HCT116 (cell line): Measurements from ENCODE around the gene SPP2. TPM values are rescaled to one million over a fixed set of nuclear protein-coding genes. Genes with fewer than 3 reads are reported as not detected.

Source experiments
- ATAC-seq: fragments of 200-7000 bp; cut with Tn5 transposase; 2 replicates; pipeline ENCODE4 v1.9.1; 2020; ENCODE audit warnings: mild to moderate bottlenecking, moderate library complexity
- BruUV-seq: library from RNA; stranded (reverse); fragments of 400-500 nt; replicated peaks from 2 replicates; lab custom pipeline; 2021; lab: Mats Ljungman, UMichigan
- CTCF ChIA-PET: fragments of 300-600 bp; sonication (Branson Sonifier 250); formaldehyde crosslinking; loops from one replicate; lab custom pipeline; 2021; ENCODE audit warnings: antibody characterized with exemption; lab: Charles Lee
- POLR2A ChIA-PET: fragments of 300-600, 350-600 bp; sonication (Branson Sonifier 250); formaldehyde crosslinking; loops from one replicate; lab custom pipeline; 2021; ENCODE audit warnings: antibody characterized with exemption; lab: Charles Lee
- RAD21 ChIA-PET, 2 experiments: fragments of 300-600 bp; sonication (Branson Sonifier 250); formaldehyde crosslinking; loops; one replicate each; lab custom pipeline; 2023; ENCODE audit warnings: low total read pairs in 2 of 2; ENCODE audit not compliant: uncharacterized antibody in 2 of 2, unreplicated experiment in 2 of 2, low non-redundant PET in 1 of 2; lab: Charles Lee
- DNase-seq: peaks from one replicate; pipeline ENCODE4 v3.0.0-alpha.2; 2010; ENCODE audit warnings: low read depth, low spot score
- H2AFZ ChIP-seq: fragments of 200-600 bp; shearing (Covaris generic), sonication (generic); 2 replicates; pipeline ENCODE4 v1.6.1; 2017; ENCODE audit warnings: low read depth, mixed run types, mixed read lengths, antibody characterized with exemption, low read length; ENCODE audit not compliant: poor library complexity, severe bottlenecking
- H3K27ac ChIP-seq: 2 replicates; pipeline ENCODE4 v1.5.1; 2012; ENCODE audit warnings: low read depth, low read length
- H3K27me3 ChIP-seq: fragments of 200-600 bp; sonication (generic); 2 replicates; pipeline ENCODE4 v1.6.1; 2016; ENCODE audit warnings: mixed run types, low read length, mixed read lengths; ENCODE audit not compliant: insufficient read depth
- H3K36me3 ChIP-seq, 2 experiments: fragments of 200-500 bp in 1 of 2; fragments of 200-600 bp in 1 of 2; sonication (Bioruptor generic) in 1 of 2; sonication (generic) in 1 of 2; 2 replicates each; pipeline versions ENCODE4 v1.5.1 to v1.6.1; 2014 to 2016; ENCODE audit warnings: low read length in 2 of 2, inconsistent platforms in 1 of 2, mixed read lengths in 1 of 2, mixed run types in 1 of 2; ENCODE audit not compliant: insufficient read depth in 2 of 2, control insufficient read depth in 1 of 2
- H3K4me1 ChIP-seq, 2 experiments: fragments of 200-600 bp in 1 of 2; sonication (generic) in 1 of 2; 2 replicates each; pipeline versions ENCODE4 v1.5.1 to v1.6.1; 2012 to 2017; ENCODE audit warnings: low read length in 2 of 2, inconsistent platforms in 1 of 2, mild to moderate bottlenecking in 1 of 2, mixed read lengths in 1 of 2, mixed run types in 1 of 2, moderate library complexity in 1 of 2; ENCODE audit not compliant: insufficient read depth in 2 of 2, control insufficient read depth in 1 of 2
- H3K4me2 ChIP-seq: fragments of 200-600 bp; sonication (generic); 2 replicates; pipeline ENCODE4 v1.6.1; 2017; ENCODE audit warnings: mixed run types, low read length, mixed read lengths
- H3K4me3 ChIP-seq, 2 experiments: fragments of 200-600 bp in 1 of 2; sonication (generic) in 1 of 2; replicated peaks in 1 of 2; 2 replicates each; pipeline ENCODE4 v1.5.1; 2011 to 2016; ENCODE audit warnings: low read length in 2 of 2, control low read depth in 1 of 2, low read depth in 1 of 2, mild to moderate bottlenecking in 1 of 2, mixed read lengths in 1 of 2, mixed run types in 1 of 2
- H3K79me2 ChIP-seq: fragments of 200-600 bp; sonication (generic); 2 replicates; pipeline ENCODE4 v1.6.1; 2017; ENCODE audit warnings: mild to moderate bottlenecking, mixed run types, low read length, moderate library complexity, mixed read lengths; ENCODE audit not compliant: insufficient read depth
- H3K9ac ChIP-seq: fragments of 200-600 bp; sonication (generic); 2 replicates; pipeline ENCODE4 v1.6.1; 2016; ENCODE audit warnings: low read length, mixed read lengths
- H3K9me2 ChIP-seq: fragments of 200-600 bp; sonication (generic), shearing (Covaris generic); 2 replicates; pipeline ENCODE4 v1.6.1; 2017; ENCODE audit warnings: mixed run types, mild to moderate bottlenecking, moderate library complexity; ENCODE audit not compliant: insufficient read depth
- H3K9me3 ChIP-seq, 2 experiments: fragments of 200-500 bp in 1 of 2; fragments of 200-600 bp in 1 of 2; sonication (Bioruptor generic) in 1 of 2; sonication (generic) in 1 of 2; 2 replicates each; pipeline ENCODE4 v1.6.1; 2014 to 2017; ENCODE audit warnings: low read length in 2 of 2, mixed read lengths in 2 of 2, inconsistent platforms in 1 of 2, low read depth in 1 of 2, mild to moderate bottlenecking in 1 of 2, mixed run types in 1 of 2, moderate library complexity in 1 of 2; ENCODE audit not compliant: control insufficient read depth in 1 of 2, insufficient read depth in 1 of 2
- H4K20me1 ChIP-seq: fragments of 200-600 bp; sonication (generic), shearing (Covaris generic); 2 replicates; pipeline ENCODE4 v1.6.1; 2017; ENCODE audit warnings: mixed run types, mild to moderate bottlenecking, moderate library complexity; ENCODE audit not compliant: insufficient read depth
- CBX3 ChIP-seq: IDR thresholded peaks from 2 replicates; pipeline ENCODE4 v1.6.1; 2012; ENCODE audit warnings: low read depth
- ELF1 ChIP-seq: IDR thresholded peaks from 2 replicates; pipeline ENCODE4 v1.6.1; 2012; ENCODE audit warnings: low read depth, borderline replicate concordance
- EZH2 ChIP-seq: fragments of 200-600 bp; sonication (generic); IDR thresholded peaks from 2 replicates; pipeline ENCODE4 v1.6.1; 2017; ENCODE audit warnings: antibody characterized with exemption, mixed run types
- POLR2A ChIP-seq: IDR thresholded peaks from 2 replicates; pipeline ENCODE4 v1.7.0; 2011; ENCODE audit warnings: borderline replicate concordance; ENCODE audit not compliant: insufficient read depth, insufficient read length; ENCODE audit errors: extremely low read depth
- POLR2AphosphoS5 ChIP-seq: IDR thresholded peaks from 2 replicates; pipeline ENCODE4 v1.6.1; 2011; ENCODE audit warnings: mild to moderate bottlenecking, low read depth, low read length, moderate library complexity
- RAD21 ChIP-seq: IDR thresholded peaks from 2 replicates; pipeline ENCODE4 v1.6.1; 2012; ENCODE audit warnings: low read depth, mild to moderate bottlenecking
- SIN3A ChIP-seq: IDR thresholded peaks from 2 replicates; pipeline ENCODE4 v1.6.1; 2012; ENCODE audit warnings: low read depth
- SP1 ChIP-seq: IDR thresholded peaks from 2 replicates; pipeline ENCODE4 v1.6.1; 2012; ENCODE audit warnings: low read depth
- TCF7L2 ChIP-seq: IDR thresholded peaks from 2 replicates; pipeline ENCODE4 v1.7.0; 2011; ENCODE audit warnings: borderline replicate concordance, inconsistent platforms; ENCODE audit not compliant: insufficient read depth, insufficient read length; ENCODE audit errors: extremely low read depth
- ZFX ChIP-seq: fragments of 450-650 bp; IDR thresholded peaks from 2 replicates; pipeline ENCODE4 v1.6.1; 2017
- ZNF274 ChIP-seq: fragments of 200-500 bp; sonication (Bioruptor generic); IDR thresholded peaks from 2 replicates; pipeline ENCODE4 v1.6.1; 2014; ENCODE audit warnings: mild to moderate bottlenecking, low read depth, low read length, inconsistent platforms
- intact Hi-C: fragments of 100-400 bp; cut with micrococcal nuclease; formaldehyde crosslinking; loops from 2 replicates; pipeline ENCODE4 v1.10.0; 2022
- total RNA-seq: library from RNA; stranded (reverse); gene quantifications from one replicate; pipeline ENCODE4 v1.2.1, GENCODE V29; 2021; ENCODE audit not compliant: unreplicated experiment
- TF ChIP-seq, protein P1 (sequence below): IDR thresholded peaks from 2 replicates; pipeline ENCODE4 v1.6.1; 2012
- TF ChIP-seq, protein P2 (sequence below): IDR thresholded peaks from 2 replicates; pipeline ENCODE4 v1.6.1; 2011; ENCODE audit warnings: mild to moderate bottlenecking, low read length, moderate library complexity; ENCODE audit not compliant: insufficient replicate concordance; ENCODE audit errors: extremely low read depth

Gene SPP2
- total RNA-seq, 1 experiment from 2014 or later: not detected

DNA sequence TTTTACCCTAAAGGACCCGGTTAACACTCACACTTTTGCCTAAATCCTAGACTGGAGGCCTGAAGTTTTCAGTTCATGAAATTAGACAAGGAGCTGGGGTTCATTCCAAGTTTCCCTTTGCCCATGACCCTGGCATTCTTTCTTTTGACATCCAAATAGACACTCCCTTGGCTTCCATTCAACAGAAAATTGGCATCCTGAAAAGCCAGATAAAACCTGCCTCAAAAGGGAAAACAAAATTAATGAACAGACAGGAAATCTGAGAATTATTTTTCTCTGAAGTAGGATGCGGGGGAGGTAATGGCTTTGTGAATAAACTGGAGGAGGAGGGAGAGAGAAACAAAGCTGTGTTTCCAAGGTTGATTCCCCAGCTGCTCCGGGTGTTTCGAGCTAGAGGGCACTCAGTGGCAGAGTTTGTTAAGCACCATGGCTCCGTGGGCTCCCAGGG lies 41.0 kb downstream of the SPP2 start (continued):
- TF ChIP-seq ZFX (no peak), TCF7L2 (no peak), POLR2A (no peak)
- TF ChIP-seq, protein P1, sequence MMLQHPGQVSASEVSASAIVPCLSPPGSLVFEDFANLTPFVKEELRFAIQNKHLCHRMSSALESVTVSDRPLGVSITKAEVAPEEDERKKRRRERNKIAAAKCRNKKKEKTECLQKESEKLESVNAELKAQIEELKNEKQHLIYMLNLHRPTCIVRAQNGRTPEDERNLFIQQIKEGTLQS: no peak

DNA sequence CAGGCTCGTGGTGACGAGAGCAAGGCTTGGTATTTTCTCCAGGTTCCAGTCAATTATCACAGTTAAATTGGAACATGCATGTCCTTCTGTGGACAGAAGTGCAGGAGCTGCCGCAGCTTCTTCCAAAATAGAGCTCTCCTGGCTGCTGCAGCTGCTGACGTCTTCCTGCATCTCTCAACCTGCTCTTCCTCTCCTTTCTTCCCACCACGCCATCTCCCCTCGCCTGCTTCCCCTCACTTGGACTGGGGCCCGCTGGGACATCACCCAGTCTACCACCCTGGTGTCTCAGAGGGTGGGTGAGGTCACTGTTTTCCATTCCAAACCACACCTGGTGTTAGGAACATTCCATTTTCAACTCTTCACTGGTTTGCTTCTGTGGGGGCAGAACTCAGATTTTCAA lies 41.4 kb downstream of the SPP2 start:
- Histone ChIP-seq H3K79me2 (no peaks in the 10 kb centered on the region), H3K9me2 (no peaks in the 10 kb centered on the region), H3K36me3 (no peaks in the 10 kb centered on the region), H3K4me1 (no peaks in the 10 kb centered on the region), H3K9ac (no peak overlapping the region), H4K20me1 (no peaks in the 10 kb centered on the region), H3K4me2 (no peak overlapping the region), H3K27ac (no peak overlapping the region), H3K27me3 (no peaks in the 10 kb centered on the region), H3K9me3 (no peaks in the 10 kb centered on the region), H3K4me3 (no peak overlapping the region), H2AFZ (no peak overlapping the region)
- POLR2A ChIA-PET: no interaction called here
- CTCF ChIA-PET: no interaction called here
- RAD21 ChIA-PET: no interaction called here
- no TSS peak for BruUV-seq
- intact Hi-C loops: no loop called here
- no peak for ATAC-seq
- TF ChIP-seq EZH2 (no peak), ELF1 (no peak), RAD21 (no peak), SIN3A (no peak), SP1 (no peak), POLR2AphosphoS5 (no peak), ZNF274 (no peak), CBX3 (no peak)
- TF ChIP-seq, protein P2, sequence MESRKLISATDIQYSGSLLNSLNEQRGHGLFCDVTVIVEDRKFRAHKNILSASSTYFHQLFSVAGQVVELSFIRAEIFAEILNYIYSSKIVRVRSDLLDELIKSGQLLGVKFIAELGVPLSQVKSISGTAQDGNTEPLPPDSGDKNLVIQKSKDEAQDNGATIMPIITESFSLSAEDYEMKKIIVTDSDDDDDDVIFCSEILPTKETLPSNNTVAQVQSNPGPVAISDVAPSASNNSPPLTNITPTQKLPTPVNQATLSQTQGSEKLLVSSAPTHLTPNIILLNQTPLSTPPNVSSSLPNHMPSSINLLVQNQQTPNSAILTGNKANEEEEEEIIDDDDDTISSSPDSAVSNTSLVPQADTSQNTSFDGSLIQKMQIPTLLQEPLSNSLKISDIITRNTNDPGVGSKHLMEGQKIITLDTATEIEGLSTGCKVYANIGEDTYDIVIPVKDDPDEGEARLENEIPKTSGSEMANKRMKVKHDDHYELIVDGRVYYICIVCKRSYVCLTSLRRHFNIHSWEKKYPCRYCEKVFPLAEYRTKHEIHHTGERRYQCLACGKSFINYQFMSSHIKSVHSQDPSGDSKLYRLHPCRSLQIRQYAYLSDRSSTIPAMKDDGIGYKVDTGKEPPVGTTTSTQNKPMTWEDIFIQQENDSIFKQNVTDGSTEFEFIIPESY: no peak
- no peak for DNase-seq
